D341Med (cell line): Measurements from ENCODE around the gene NOTCH4.
A peak's percentile ranks its signal among the peaks of the same experiment; 100 is the strongest.
"Not testable (repeated sequence)": the region's sequence is repeated elsewhere in the genome, so short reads cannot be mapped to it uniquely, and the experiment has no call there.

Experiments
- DNase-seq: peaks from one replicate; pipeline ENCODE4 v3.0.0; 2012; ENCODE audit warnings: low spot score

Gene NOTCH4

DNA sequence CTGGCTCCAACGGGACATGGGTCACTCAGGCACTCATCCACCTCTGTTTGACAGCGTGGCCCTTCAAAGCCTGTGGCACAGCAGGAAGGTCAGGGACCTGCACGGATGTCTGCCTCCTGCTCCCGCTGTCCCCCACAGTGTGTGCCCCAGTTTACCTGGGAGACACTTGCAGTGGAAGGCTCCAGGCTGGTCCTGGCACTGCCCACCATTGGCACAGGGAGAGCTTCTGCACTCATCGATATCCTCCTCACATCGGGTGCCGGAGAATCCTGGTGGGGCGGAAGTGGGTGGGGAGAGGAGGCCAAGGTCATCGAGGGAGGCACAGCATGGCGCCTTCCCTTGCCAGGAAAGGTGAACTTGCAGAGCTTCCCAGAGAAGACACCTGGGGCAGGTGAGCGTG lies 6.9 kb downstream of the NOTCH4 start:
- DNase-seq = no peak

DNA sequence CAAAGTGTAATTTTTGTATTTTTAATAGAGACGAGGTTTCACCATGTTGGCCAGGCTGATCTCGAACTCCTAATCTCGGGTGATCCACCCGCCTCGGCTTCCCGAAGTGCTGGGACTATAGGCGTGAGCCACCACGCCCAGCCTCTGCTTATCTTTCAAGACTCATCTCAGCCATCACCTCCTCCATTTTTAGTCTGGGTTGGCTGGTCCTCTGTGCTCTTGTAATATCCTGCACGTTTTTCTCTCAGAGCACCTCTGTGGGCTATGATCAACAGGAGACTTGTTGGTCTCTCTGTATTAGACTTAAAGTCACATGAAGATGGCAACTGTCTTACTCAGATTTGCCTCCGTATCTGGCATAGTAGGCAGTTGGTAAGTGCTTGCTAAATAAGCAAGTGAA lies 7.6 kb downstream of the NOTCH4 start:
- no peak for DNase-seq

DNA sequence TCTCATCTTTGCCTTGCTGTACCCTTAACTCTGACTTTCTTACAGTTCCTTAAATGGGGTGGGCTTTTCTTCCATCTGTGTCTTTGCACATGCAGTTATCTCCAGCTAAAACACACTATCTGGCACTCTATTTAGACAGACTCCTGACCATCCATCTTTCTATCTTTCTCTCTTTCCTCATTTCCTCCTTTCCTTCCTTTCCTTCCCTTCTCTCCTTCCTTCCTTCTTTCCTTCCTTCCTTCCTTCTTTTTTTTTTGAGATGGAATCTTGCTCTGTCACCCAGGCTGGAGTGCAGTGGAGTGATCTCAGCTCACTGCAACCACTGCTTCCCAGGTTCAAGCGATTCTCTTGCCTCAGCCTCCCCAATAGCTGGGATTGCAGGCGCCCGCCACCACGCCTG lies 8.2 kb downstream of the NOTCH4 start:
- no peak for DNase-seq

DNA sequence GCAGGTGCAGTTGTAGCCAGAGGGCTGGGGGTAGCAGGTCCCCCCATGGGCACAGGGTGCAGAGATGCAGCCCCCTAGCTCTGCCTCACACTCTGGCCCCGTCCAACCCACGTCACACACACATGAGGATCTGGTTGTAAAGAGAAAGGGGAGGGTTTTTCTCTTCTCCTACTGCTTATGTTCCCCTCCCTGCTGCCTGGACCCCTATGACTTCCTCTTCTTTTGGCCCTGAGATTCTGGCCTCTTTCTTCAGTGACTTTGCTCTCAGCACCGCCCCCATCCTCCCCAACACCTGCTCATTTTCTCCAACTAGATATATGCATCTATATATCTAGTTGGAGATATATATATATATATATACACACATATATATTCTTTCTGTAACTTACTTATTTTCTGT lies 9.7 kb downstream of the NOTCH4 start:
- DNase-seq = no peak

DNA sequence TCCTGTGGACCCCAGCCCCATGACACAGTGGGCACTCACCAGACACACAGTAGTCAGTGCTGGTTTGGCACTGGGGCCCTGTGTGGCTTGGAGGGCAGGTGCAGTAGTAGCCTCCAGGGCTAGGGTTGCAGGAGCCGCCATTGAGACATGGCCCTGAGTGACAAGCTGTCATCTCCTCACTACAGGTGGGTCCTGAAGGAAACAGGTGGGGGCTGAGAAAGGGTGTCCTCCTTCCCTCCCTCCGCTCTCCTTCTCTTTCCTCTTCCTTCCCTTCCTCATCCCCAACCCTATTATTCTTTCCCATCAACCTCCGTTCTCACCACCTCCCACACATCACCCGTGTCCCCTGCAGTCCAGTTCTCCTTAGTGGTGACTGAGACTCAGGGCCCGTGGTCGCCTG lies 10.2 kb downstream of the NOTCH4 start:
- no peak for DNase-seq

DNA sequence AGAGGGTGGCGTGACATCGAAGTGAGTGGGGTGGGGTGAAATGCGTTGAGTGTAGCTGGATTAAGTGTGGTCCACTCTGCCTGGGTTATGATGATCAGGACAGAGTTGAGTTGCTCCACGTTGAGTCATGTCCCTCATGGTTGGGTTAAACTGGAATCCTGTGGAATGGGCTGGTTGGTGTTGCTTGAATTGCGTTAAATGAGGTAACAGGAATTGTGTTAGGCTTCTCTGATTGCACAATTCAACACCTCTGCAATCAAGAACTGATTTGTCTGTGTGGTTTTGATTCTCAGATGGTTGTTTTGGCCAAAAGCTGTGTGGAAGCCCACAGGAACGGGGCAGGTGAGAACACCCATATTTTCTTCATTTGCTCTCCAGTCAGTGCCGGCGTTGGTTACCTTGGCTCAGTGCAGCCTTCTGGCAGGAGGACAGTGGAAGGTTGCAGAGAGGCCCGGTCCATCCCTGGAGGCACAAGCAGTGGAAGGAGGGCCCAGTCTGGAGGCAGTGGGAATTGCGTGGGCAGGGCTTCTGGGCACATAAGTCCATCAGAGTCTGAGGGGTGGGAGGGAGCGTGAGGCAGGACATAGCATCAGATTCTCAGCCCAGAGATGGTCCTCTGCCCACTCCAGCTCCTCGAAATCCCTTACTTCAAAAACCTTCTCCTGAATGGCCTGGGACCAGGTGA lies 11.6 kb downstream of the NOTCH4 start:
- no peak for DNase-seq

DNA sequence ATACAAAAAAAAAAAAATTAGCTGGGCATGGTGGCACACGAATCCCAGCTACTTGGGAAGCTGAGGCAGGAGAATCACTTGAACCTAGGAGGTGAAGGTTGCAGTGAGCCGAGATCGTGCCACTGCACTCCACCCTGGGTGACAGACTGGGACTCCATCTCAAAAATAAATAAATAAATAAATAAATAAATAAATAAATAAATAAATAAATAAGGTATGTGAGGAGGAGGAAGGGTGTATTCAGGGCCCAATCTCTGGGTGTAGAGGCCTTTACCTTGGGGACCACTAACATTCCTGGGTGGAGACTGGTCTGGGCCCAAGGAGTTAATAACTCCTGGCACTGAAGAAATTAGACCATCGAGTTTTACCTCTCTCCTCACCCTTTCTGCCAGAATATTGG lies 12.4 kb downstream of the NOTCH4 start:
- not testable (repeated sequence) for DNase-seq

DNA sequence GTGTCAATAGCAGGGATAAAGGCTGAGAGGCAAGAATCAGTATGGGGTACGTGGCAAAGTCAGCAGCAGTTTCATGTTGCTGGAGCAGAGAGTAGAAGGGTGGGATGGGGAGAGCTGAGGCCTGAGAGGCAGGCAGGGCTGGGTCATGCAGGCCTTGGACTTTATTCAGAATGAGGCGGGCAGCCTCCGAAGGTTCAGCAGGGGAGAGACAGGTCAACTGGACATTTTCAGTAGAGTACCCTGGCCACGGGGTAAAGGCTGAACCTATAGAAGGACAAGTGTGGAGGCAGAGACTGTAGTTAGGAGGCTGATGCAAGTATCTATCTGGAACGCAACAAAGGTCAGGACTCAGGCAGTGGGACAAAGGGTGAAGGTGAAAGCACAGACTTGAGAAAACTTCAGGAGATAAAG lies 13.7 kb downstream of the NOTCH4 start:
- no peak for DNase-seq

DNA sequence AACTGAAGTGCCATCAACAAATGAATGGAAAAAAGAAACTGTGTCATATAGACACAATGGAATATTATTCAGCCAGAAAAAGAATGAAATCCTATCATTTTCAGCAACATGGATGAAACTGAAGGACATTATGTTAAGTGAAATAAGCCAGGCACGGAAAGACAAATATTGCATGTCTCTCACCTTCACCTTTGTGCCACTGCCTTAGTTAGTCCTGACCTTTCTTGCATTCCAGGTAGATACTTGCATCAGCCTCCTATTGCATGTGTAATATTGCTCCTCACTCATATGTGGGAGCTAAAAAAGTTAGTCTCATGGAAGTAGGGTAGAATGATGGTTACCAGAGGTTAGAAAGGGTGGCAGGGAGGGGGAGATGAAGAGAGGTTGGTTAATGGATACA lies 14.9 kb downstream of the NOTCH4 start:
- DNase-seq = no peak

DNA sequence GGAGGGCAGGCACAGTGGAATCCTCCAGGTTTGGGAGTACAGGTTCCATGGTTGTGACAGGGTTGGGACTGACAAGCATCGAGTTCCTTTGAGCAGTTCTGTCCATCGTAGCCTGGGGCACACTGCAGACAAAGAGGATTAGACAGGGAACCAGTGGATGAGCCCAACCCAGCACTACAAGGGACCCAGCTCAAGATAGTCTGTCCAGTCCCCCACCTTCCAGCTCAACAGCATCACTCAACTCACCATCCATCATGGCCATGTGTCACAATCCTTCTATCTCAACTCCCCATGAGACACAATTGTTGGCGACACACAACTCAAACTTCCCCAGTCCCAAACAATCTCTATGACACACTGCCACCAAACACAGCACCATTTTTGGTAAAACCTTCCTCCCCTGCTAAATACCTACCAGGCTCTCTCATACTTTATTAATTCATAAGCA lies 19.6 kb downstream of the NOTCH4 start:
- no peak for DNase-seq

DNA sequence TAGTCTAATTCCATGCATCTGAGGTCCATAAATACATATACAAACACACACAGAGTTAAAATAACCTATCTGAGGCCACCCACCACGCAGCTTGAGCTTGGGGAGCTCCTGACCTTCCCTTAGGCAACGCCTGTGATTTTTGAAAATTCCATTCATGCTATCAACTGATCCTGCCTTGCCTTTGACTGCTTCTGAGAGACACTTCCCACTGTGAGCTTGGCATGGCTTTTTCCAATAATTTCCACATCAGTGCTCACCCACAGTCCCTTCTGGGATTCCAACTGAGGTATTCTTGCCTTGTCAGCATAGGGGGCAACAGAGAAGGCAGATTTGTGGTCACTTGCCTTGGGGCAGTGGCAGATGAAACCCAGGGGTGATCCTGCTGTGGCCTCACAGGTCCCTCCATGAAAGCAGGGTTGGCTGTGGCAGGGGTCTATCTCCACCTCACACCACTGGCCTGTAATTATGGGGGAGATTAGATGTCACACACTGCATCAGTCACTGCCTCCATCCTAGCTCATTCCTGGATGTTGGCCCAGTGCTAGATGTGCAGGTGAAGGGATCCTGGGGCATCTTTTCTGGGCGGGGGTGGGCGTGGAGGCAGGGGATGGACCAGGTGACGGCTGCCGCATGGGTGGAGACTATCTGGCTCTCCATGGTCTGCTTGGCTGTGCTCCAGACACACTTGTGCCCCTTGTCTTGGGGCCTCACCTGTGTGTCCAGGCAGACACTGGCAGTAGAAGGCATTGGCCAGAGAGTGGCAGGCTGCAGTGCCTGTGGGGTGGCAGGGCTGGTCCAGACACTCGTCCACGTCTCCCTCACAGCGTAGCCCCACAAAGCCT lies 20.2 kb downstream of the NOTCH4 start:
- no peak for DNase-seq

DNA sequence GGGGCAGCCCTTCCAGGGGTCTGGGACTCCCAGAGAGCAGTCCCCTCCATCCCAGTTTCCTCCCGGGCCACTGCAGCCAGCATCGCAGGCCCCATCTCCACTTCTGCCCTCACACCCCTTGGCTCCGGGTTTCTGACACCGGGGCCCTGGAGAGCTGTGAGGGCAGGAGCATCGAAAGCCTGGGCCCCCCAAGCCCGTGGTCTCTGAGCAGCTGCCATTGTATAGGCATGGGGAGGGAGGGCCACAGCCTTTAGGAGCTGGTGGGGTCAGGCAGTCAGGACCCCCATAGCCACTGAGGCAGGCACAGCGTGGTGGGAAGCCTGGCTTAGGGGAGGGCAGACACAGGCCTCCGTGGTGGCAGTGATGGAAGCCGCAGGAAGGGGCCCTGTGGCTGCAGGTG lies 21.7 kb downstream of the NOTCH4 start:
- DNase-seq = no peak

DNA sequence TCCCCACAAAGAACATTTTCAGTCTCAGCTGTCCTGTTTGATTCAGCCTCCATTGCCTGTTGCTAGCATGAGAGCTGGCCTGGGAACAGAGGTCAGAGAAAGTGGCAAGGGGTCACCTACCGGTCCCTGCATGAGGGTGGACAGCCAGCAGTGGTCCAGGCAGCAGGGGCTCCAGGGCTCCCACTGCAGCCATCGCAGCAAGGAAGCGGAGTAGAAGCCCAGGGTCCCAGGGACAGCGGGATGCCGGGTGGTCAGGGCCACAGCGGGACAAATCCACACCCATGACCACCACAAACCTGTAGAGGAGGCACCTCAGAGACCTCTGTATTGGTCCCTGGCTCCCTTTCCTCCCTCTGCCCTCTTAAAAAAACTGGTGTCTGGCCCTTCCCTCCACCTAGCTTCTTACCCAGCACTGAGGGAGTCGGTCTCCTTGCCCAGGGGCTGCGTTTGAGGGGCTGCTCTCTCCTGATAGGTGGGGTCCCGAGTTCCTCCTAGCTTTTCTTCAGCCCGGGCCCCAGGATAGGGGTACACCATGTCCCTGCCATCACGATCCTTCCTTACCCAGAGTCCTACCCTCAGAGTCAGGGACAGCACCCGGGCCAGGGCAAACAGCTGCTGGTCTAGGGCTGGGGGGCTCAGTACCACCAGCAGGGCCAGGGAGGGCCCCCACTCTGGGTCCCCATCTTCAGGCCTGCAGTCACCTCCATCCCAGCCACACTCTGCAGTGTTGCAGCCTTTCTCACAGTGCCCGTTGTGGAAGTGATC lies 23.0 kb downstream of the NOTCH4 start:
- no peak for DNase-seq

DNA sequence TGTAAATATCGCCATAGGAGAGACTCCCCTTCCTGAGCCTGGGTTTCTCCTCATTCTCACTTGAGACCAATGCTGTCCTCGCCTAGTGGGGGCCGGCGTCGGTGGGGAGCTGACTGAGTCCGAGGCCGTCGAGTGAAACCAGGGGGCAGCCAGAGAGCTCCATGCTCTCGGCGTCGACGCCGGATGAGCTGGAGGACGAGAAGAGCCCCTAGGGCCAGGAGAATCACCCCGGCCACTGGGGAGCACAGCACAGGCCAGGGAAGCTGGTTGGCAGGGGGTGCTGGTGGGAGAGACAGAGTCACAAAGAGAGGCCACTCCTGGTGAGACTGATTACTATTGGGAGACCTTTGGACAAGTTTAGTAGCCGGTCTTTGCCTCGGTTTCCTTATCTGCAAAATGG lies 25.0 kb downstream of the NOTCH4 start:
- no peak for DNase-seq

DNA sequence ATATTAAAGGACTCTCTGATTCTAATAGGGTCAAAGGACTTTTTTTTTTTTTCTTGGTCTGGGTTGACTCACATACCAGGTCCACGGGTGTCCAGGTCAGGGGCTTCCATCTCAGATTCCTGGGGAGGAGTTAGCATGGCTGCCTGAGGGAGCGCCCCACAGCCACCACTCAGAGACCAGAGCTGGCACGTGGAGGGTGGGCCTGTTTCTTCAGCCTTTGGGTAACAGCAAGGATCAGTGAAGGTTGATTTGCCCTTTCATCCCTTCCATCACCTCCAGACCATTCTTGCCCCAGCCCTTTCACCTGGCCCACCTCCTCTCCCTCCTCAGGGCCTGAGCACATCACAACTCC lies 25.5 kb downstream of the NOTCH4 start:
- DNase-seq = no peak

DNA sequence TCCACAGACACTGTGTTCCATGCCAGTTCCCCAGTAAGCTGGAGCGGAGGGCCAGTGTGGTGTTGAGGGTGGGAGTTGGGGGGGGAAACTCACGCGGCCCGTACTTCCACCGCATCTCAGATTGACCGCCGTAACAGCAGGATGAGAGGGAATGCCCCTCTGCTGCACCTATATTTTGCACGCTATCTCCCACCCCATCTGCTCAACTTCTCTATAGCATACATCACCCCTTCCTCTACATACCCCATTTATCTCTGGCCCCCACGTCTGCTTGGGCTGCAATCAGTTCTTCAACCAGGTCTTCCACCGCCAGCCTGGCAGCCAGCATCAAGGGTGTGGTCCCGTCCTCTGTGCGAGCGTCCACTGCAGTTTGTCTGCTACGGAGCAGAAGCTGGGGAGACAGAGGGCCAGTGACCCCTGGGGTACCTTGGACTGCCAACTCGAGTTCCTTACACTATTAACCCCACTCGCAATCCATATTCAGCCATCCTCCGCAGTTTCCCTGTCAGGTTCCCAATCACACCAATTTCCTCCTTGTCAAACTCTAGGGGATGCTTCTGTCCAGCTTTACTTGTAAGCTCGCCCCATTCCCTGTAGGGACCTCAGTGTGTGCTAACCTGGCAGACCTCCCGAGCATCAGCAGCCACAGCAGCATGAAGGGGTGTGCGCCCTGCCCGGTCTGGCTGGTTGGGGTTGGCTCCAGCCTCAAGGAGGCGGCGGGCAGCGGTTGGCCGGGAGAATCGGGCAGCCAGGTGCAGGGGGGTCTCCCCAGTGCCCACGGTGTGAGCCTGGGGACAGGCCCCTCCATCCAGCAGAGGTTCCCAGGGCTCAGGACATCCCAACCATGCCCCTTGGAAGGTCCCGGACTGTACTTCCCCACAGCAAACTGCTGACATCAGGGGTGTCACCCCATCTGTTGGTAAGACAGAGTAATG lies 26.9 kb downstream of the NOTCH4 start:
- DNase-seq = no peak

DNA sequence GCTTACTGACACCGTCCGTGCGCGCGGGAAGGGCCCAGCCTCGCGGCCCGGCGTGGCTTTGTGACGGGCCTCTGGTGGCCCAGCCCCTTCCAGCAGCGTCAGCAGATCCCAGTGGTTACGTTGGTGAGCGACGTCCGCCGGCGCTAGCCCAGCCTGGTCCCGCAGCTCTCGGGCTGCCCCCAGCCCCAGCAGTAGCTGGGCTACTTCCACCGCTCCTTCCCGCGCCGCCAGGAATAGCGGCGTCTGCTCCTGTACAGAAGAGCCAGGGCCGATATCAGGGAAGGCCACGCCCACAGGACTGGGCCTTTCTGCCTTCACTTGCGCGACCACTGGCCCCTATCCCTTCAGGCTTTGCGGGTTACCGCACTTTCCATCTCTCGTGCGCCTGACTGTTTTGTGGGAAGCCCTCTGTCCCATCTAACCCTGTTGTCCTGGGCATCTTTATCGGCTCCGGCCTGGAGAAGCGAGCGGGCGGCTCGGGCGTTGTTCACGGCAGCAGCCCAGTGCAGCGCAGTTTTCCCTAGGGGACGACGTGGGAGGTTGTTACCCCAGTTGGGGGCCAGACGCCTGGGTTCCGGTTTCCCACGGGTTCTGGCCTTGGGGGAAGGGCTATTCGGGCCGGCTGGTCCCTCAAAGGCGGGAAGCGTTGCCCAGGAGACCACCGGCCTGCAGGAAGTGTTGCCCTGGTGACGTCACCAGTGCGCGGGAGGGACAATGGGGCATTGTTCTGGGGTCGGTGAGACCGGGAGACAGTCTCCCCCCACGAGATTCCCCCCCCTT lies 27.8 kb downstream of the NOTCH4 start:
- peak; percentile 69 for DNase-seq

DNA sequence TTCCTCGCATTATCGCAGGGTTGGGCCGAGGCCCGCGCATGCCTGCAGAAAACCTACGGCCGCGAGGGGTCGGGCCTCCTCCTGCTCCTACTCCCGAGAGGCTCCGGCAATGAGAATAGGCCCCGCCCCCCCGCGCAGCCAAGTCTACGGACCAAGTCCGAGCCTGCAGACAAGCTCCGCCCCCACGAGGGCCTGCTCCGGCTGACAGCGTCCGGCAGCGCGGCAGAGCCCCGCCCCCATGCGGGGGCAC lies 28.3 kb downstream of the NOTCH4 start:
- DNase-seq = peak; percentile 97

DNA sequence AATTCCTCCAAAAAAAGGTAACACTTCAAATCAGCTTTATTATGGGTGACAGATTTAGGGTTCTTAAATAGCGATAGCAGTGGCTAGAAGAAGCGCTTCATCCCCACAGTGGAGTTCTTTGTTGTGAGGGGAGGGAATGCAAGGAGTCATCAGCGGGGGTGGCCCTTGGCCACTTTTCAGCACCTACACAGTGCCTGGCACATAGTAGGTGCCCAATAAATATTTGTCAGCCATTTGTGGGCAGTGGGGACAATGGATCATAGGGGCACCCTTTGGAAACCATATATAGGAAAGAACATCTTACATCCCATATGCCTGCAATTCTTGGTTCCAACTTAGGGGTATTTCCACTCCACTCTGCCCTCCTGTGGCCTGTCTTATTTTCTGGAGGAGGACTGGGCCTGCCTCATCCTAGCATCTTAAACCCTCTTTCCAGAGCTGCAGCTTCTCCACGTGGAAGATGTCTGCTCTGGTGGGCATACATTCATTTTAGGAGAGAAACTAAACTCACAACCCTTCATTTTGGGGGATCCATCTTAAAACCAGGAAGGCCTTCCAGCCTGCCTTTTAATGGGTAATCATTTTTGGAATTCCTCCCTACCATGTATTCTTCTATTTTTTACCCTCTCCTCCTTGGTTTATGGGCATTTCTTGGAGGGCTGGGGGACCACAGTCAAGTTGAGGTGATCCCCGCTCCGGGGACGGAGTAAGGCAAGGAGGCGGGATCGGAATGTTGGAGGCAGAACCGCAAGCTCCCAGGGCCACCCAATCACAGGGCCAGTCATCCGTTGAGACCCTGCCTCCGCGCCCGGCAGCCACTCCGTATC lies 28.8 kb downstream of the NOTCH4 start:
- DNase-seq = no peak

DNA sequence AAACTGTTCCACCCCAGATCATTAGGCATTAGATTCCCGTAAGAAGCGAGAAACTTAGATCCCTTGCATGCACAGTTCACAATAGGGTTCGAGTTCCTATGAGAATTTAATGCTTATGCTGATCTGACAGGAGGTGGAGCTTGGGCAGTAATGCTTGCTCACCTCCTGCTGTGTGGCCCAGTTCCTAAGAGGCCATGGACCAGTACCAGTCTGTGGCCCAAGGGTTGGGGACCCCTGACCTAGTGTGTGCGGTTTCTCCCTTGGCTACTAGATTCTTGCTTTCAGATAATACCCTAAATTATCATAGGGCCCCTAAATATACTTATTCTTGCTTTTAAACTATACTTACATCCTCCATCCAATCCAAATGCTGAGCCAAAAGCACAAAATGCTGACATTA lies 29.5 kb downstream of the NOTCH4 start:
- no peak for DNase-seq
